HG02938 (cell line): ENCODE data around the gene TACC3.

Experiments used
- ATAC-seq: cut with Tn5 transposase; IDR thresholded peaks from one replicate; pipeline ENCODE4 v1.9.1; 2021; ENCODE audit warnings: mild to moderate bottlenecking, moderate library complexity; ENCODE audit not compliant: unreplicated experiment

The TACC3 gene

GRCh38 chr4:1721666-1722550 is 587 bp downstream of the TACC3 start:
- no peak for ATAC-seq

GRCh38 chr4:1722551-1723118 is 1.3 kb downstream of the TACC3 start:
- no peak for ATAC-seq

- ATAC-seq, result no peak
Measured at GRCh38 chr4:1723131-1723801, 1.9 kb downstream of the TACC3 start.

GRCh38 chr4:1725521-1725920 is 4.2 kb downstream of the TACC3 start:
- no peak for ATAC-seq

GRCh38 chr4:1726146-1726934 is 5.0 kb downstream of the TACC3 start:
- ATAC-seq, result no peak

- ATAC-seq, result no peak
Measured at GRCh38 chr4:1727117-1728031, 6.1 kb downstream of the TACC3 start.

GRCh38 chr4:1728061-1728980 is 7.0 kb downstream of the TACC3 start:
- no peak for ATAC-seq

- ATAC-seq, result no peak
Measured at GRCh38 chr4:1730532-1731135, 9.3 kb downstream of the TACC3 start.

GRCh38 chr4:1731180-1731579 is 9.9 kb downstream of the TACC3 start:
- ATAC-seq, result no peak

GRCh38 chr4:1732911-1733310 is 11.6 kb downstream of the TACC3 start:
- no peak for ATAC-seq

- no peak for ATAC-seq
Measured at GRCh38 chr4:1735215-1735614, 13.9 kb downstream of the TACC3 start.

GRCh38 chr4:1736812-1737211 is 15.5 kb downstream of the TACC3 start:
- ATAC-seq, result no peak

- no peak for ATAC-seq
Measured at GRCh38 chr4:1737666-1738065, 16.3 kb downstream of the TACC3 start.

GRCh38 chr4:1738410-1738809 is 17.1 kb downstream of the TACC3 start:
- no peak for ATAC-seq

- no peak for ATAC-seq
Measured at GRCh38 chr4:1739358-1739757, 18.0 kb downstream of the TACC3 start.

- ATAC-seq, result no peak
Measured at GRCh38 chr4:1740021-1740545, 18.8 kb downstream of the TACC3 start.

- no peak for ATAC-seq
Measured at GRCh38 chr4:1741208-1741607, 19.9 kb downstream of the TACC3 start.

GRCh38 chr4:1743551-1743950 is 22.2 kb downstream of the TACC3 start:
- no peak for ATAC-seq
